Thymus (tissue), 11 donors: ENCODE results near the gene VCPKMT. TPM values are rescaled to one million over a fixed set of nuclear protein-coding genes. Genes with fewer than 3 reads are reported as not detected.

Experiments used
- DNase-seq, 9 donors: peaks; one replicate each; pipeline ENCODE4 v3.0.0-alpha.2; 2013; ENCODE audit warnings: low spot score in 9 of 9, low read depth in 6 of 9, missing footprints in 1 of 9
- H3K27ac ChIP-seq, 2 donors: one replicate each; pipeline ENCODE4 v1.5.1; 2013; ENCODE audit warnings: control low read depth in 1 of 2, low read depth in 1 of 2, low read length in 1 of 2, mild to moderate bottlenecking in 1 of 2, moderate library complexity in 1 of 2
- H3K27me3 ChIP-seq, 2 donors: one replicate each; pipeline ENCODE4 v1.5.1; 2013; ENCODE audit warnings: low read length in 1 of 2; ENCODE audit not compliant: control insufficient read depth in 2 of 2, insufficient read depth in 1 of 2
- H3K36me3 ChIP-seq, 2 donors: one replicate each; pipeline ENCODE4 v1.5.1; 2013; ENCODE audit warnings: low read length in 1 of 2, mild to moderate bottlenecking in 1 of 2, moderate library complexity in 1 of 2; ENCODE audit not compliant: control insufficient read depth in 2 of 2, insufficient read depth in 2 of 2
- H3K4me1 ChIP-seq, 2 donors: one replicate each; pipeline ENCODE4 v1.5.1; 2013; ENCODE audit warnings: low read length in 2 of 2; ENCODE audit not compliant: control insufficient read depth in 2 of 2, insufficient read depth in 2 of 2
- H3K4me3 ChIP-seq, 2 donors: one replicate each; pipeline ENCODE4 v1.5.1; 2013; ENCODE audit warnings: low read length in 2 of 2, control low read depth in 1 of 2, mild to moderate bottlenecking in 1 of 2
- H3K9me3 ChIP-seq, 2 donors: one replicate each; pipeline ENCODE4 v1.5.1; 2013; ENCODE audit warnings: low read length in 1 of 2, mild to moderate bottlenecking in 1 of 2; ENCODE audit not compliant: control insufficient read depth in 2 of 2, insufficient read depth in 1 of 2
- WGBS: extraction: QIAGEN DNeasy Blood & Tissue Kit; methylation state at CpG from one replicate; pipeline ENCODE4 v1.1.7; 2013; 5-methylcytosine and 5-hydroxymethylcytosine counted together
- polyA plus RNA-seq: library from polyadenylated mRNA; stranded (reverse); fragments of 200-250 nt; gene quantifications from one replicate; pipeline ENCODE4 v1.2.3, GENCODE V29; 2013
- total RNA-seq: library from RNA; stranded (reverse); fragments of 120-200 nt; gene quantifications from one replicate; pipeline ENCODE4 v1.2.4, GENCODE V29; 2013
- donor health status: healthy.

VCPKMT gene
- total and polyA plus RNA-seq, 2 donors: 10.5 to 48.3 TPM

- H3K4me1 ChIP-seq: peaks cover 5 to 8% of the 10 kb centered on the region in 2 donors
- H3K36me3 ChIP-seq: peaks cover 12 to 22% of the 10 kb centered on the region in 2 donors
- 98% methylated on average over 2 of the region's 2 CpGs for WGBS
- H3K27me3 ChIP-seq: no peaks in the 10 kb centered on the region
- no peaks in the 10 kb centered on the region for H3K9me3 ChIP-seq
- no peak for DNase-seq
- H3K4me3 ChIP-seq: no peak overlapping the region
- H3K27ac ChIP-seq: no peak overlapping the region
These were observed 1.1 kb upstream of the VCPKMT start for GRCh38 chr14:50117456-50117855.

- H3K27me3 ChIP-seq: no peaks in the 10 kb centered on the region
- H3K36me3 ChIP-seq: peaks cover 12 to 27% of the 10 kb centered on the region in 2 donors
- DNase-seq: no peak
- H3K27ac ChIP-seq: peak overlapping the region; percentile 85 to 94
- no peaks in the 10 kb centered on the region for H3K9me3 ChIP-seq
- peaks cover 5 to 8% of the 10 kb centered on the region in 2 donors for H3K4me1 ChIP-seq
- H3K4me3 ChIP-seq: peak overlapping the region; percentile 83 to 94
- WGBS: 64% methylated on average over 2 of the region's 2 CpGs
These were observed 594 bp upstream of the VCPKMT start for GRCh38 chr14:50116966-50117365.

GRCh38 chr14:50113381-50114035 lies 2.9 kb downstream of the VCPKMT start:
- no peak for DNase-seq
- H3K4me3 ChIP-seq: no peak overlapping the region
- peaks cover 16 to 53% of the 10 kb centered on the region in 2 donors for H3K36me3 ChIP-seq
- 84% methylated on average over 4 of the region's 4 CpGs for WGBS
- H3K4me1 ChIP-seq: peaks cover 5 to 8% of the 10 kb centered on the region in 2 donors
- no peaks in the 10 kb centered on the region for H3K27me3 ChIP-seq
- H3K27ac ChIP-seq: no peak overlapping the region
- no peaks in the 10 kb centered on the region for H3K9me3 ChIP-seq

GRCh38 chr14:50110323-50111037 lies 5.9 kb downstream of the VCPKMT start:
- 96% methylated on average over 4 of the region's 4 CpGs for WGBS
- no peaks in the 10 kb centered on the region for H3K27me3 ChIP-seq
- no peaks in the 10 kb centered on the region for H3K9me3 ChIP-seq
- H3K27ac ChIP-seq: no peak overlapping the region
- H3K4me3 ChIP-seq: no peak overlapping the region
- H3K4me1 ChIP-seq: peaks cover under 1 to 8% of the 10 kb centered on the region in 2 donors
- no peak for DNase-seq
- H3K36me3 ChIP-seq: peaks cover 16 to 60% of the 10 kb centered on the region in 2 donors

- no peak overlapping the region for H3K4me3 ChIP-seq
- H3K27ac ChIP-seq: no peak overlapping the region
- no peaks in the 10 kb centered on the region for H3K27me3 ChIP-seq
- no peaks in the 10 kb centered on the region for H3K9me3 ChIP-seq
- 96% methylated on average over 6 of the region's 6 CpGs for WGBS
- peaks cover 12 to 56% of the 10 kb centered on the region in 2 donors for H3K36me3 ChIP-seq
- H3K4me1 ChIP-seq: peaks cover 0 to under 1% of the 10 kb centered on the region in 2 donors
- no peak for DNase-seq
These were observed 7.0 kb downstream of the VCPKMT start for GRCh38 chr14:50109342-50109741.

GRCh38 chr14:50107850-50108249 lies 8.5 kb downstream of the VCPKMT start:
- Histone ChIP-seq H3K27me3 (no peaks in the 10 kb centered on the region), H3K36me3 (peaks cover 9 to 45% of the 10 kb centered on the region in 2 donors), H3K4me3 (no peak overlapping the region), H3K9me3 (no peaks in the 10 kb centered on the region), H3K4me1 (peaks cover 0 to 4% of the 10 kb centered on the region in 2 donors), H3K27ac (peak overlapping the region in 1 of 2 donors; percentile 9)
- DNase-seq: no peak
- WGBS: 97% methylated on average over 2 of the region's 2 CpGs

- Histone ChIP-seq H3K27me3 (no peaks in the 10 kb centered on the region), H3K4me1 (peaks cover 0 to 4% of the 10 kb centered on the region in 2 donors), H3K36me3 (peaks cover 6 to 30% of the 10 kb centered on the region in 2 donors), H3K9me3 (no peaks in the 10 kb centered on the region), H3K27ac (no peak overlapping the region), H3K4me3 (no peak overlapping the region)
- 97% methylated on average over 4 of the region's 4 CpGs for WGBS
- DNase-seq: no peak
These were observed 10.2 kb downstream of the VCPKMT start for GRCh38 chr14:50106178-50106577.

- 97% methylated on average over 6 of the region's 6 CpGs for WGBS
- Histone ChIP-seq H3K27me3 (no peaks in the 10 kb centered on the region), H3K27ac (no peak overlapping the region), H3K4me3 (no peak overlapping the region), H3K36me3 (peaks cover 3 to 10% of the 10 kb centered on the region in 2 donors), H3K9me3 (no peaks in the 10 kb centered on the region), H3K4me1 (peaks cover 0 to 4% of the 10 kb centered on the region in 2 donors)
- DNase-seq: no peak
These were observed 12.8 kb downstream of the VCPKMT start for GRCh38 chr14:50103558-50103957.

- H3K27ac ChIP-seq: no peak overlapping the region
- no peaks in the 10 kb centered on the region for H3K27me3 ChIP-seq
- no peak overlapping the region for H3K4me3 ChIP-seq
- no peaks in the 10 kb centered on the region for H3K9me3 ChIP-seq
- DNase-seq: no peak
- H3K36me3 ChIP-seq: no peaks in the 10 kb centered on the region
- peaks cover 4 to 10% of the 10 kb centered on the region in 2 donors for H3K4me1 ChIP-seq
- 97% methylated on average over 7 of the region's 7 CpGs for WGBS
These were observed 15.0 kb downstream of the VCPKMT start for GRCh38 chr14:50101417-50101816.
